Measurements from ENCODE around the gene NTN1. TPM values are rescaled to one million over a fixed set of nuclear protein-coding genes. Genes with fewer than 3 reads are reported as not detected.

Gene NTN1
- total RNA-seq, 1 experiment from 2014 or later = 4.2 TPM

- intact Hi-C loops (cut with micrococcal nuclease) = no loop called here
- POLR2A ChIA-PET = no interaction called here
- CTCF ChIA-PET = no interaction called here
Measured at GRCh38 chr17:9233761-9234160, 212.5 kb downstream of the NTN1 start.

More at GRCh38 chr17:9233761-9234160, 212.5 kb downstream of the NTN1 start:
- Histone ChIP-seq H3K9ac (ENCODE audit: low read length) (no peak overlapping the region), H2AFZ (ENCODE audit: low read depth, low read length, poor library complexity, severe bottlenecking) (no peak overlapping the region), H3K27me3 (ENCODE audit: insufficient read depth, low read length) (no peaks in the 10 kb centered on the region), H3K9me3 (ENCODE audit: control insufficient read depth in 1 of 2, insufficient read depth in 1 of 2, low read depth in 1 of 2, low read length in 2 of 2) (no peaks in the 10 kb centered on the region), H3K79me2 (ENCODE audit: insufficient read depth, low read length) (no peaks in the 10 kb centered on the region), H4K20me1 (ENCODE audit: insufficient read depth) (no peaks in the 10 kb centered on the region), H3K27ac (ENCODE audit: low read depth, low read length) (no peak overlapping the region), H3K4me2 (ENCODE audit: low read length) (no peak overlapping the region), H3K36me3 (ENCODE audit: control insufficient read depth in 1 of 2, insufficient read depth in 2 of 2, low read length in 2 of 2) (no peaks in the 10 kb centered on the region), H3K9me2 (ENCODE audit: insufficient read depth) (no peaks in the 10 kb centered on the region), H3K4me3 (replicated peaks in 1 of 2; ENCODE audit: low read depth in 1 of 2, low read length in 2 of 2) (no peak overlapping the region), H3K4me1 (ENCODE audit: control insufficient read depth in 1 of 2, insufficient read depth in 2 of 2, low read length in 2 of 2) (no peaks in the 10 kb centered on the region)
- BruUV-seq (replicated peaks) = no TSS peak
- DNase-seq (ENCODE audit: low read depth, low spot score) = no peak
- no peak for ATAC-seq
- TF ChIP-seq YY1 (IDR thresholded peaks at IDR 0.05; ENCODE audit: extremely low read depth, insufficient replicate concordance, low read depth, low read length) = no peak
- no peak for TF ChIP-seq SIN3A (IDR thresholded peaks at IDR 0.05; ENCODE audit: low read depth)
- TF ChIP-seq ZFX (IDR thresholded peaks at IDR 0.05) = no peak
- no peak for TF ChIP-seq CEBPB (IDR thresholded peaks at IDR 0.05; ENCODE audit: low read depth)
- no peak for TF ChIP-seq EZH2 (IDR thresholded peaks at IDR 0.05)
- TF ChIP-seq JUND (IDR thresholded peaks at IDR 0.05) = no peak
- TF ChIP-seq RAD21 (IDR thresholded peaks at IDR 0.05; ENCODE audit: low read depth) = no peak
- no peak for TF ChIP-seq MAX (IDR thresholded peaks at IDR 0.05)
- TF ChIP-seq CBX3 (IDR thresholded peaks at IDR 0.05; ENCODE audit: low read depth) = no peak
- no peak for TF ChIP-seq SRF (IDR thresholded peaks at IDR 0.05; ENCODE audit: low read depth)
- TF ChIP-seq TCF7L2 (IDR thresholded peaks at IDR 0.05; ENCODE audit: borderline replicate concordance, extremely low read depth, insufficient read depth, insufficient read length) = no peak
- TF ChIP-seq EZH2phosphoT487 (IDR thresholded peaks at IDR 0.05; ENCODE audit: borderline replicate concordance) = no peak
- no peak for TF ChIP-seq ZNF274 (IDR thresholded peaks at IDR 0.05; ENCODE audit: low read depth, low read length)
- no peak for TF ChIP-seq ZBTB33 (IDR thresholded peaks at IDR 0.05; ENCODE audit: extremely low read depth, insufficient replicate concordance, low read length)
- TF ChIP-seq POLR2A (IDR thresholded peaks at IDR 0.05; ENCODE audit: borderline replicate concordance, extremely low read depth, insufficient read depth, insufficient read length) = no peak
- TF ChIP-seq FOSL1 (IDR thresholded peaks at IDR 0.05; ENCODE audit: low read depth) = no peak
- RAD21 ChIA-PET (ENCODE audit: low non-redundant PET in 1 of 2, low total read pairs in 2 of 2, uncharacterized antibody in 2 of 2, unreplicated experiment in 2 of 2) = no interaction called here

Measured in HCT116 (cell line).